HG03457 (cell line): ENCODE measurements around the gene AP1AR.
"Not testable (repeated sequence)": the region's sequence is repeated elsewhere in the genome, so short reads cannot be mapped to it uniquely, and the experiment has no call there.

Experiments
- ATAC-seq: cut with Tn5 transposase; IDR thresholded peaks from one replicate; pipeline ENCODE4 v1.9.1; 2021; ENCODE audit warnings: moderate number of reproducible peaks; ENCODE audit not compliant: unreplicated experiment

The AP1AR gene

DNA sequence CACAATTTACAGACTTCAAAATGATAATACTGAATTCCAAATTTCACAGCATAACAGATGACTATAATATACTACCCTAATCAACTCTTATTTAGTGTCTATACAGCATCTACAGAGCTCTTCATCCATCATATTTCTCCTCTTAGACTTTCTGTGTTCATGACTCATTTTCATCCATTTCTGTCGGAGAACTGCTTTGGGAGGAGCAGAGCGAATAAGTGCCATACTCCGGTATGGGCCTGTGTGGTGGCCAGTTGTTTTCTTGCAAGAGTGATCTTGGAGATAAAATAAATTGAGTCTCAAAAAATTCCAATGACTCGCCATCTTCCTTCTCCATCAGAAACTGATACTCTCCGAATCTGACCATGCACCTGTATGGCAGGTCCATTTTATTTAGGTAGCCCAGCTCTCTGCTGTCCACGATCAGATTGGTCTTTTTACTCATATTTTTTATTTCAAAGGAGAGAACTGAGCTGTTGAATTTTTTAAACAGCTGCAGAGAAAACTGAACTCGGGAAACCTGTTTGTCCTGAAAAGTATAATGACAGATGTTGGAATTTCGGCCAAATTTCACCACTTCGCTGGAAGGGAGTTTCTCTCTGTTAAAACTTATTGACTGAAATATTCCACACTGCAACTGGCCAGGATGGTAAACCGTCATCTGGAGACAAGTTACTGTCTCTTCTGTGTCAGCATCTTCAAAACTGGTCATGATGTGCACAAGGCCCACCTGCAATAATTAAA, 46.3 kb downstream of the AP1AR start:
- no peak for ATAC-seq

- peak; percentile 45 for ATAC-seq
Measured at GRCh38 chr4:112279025-112279881, 47.7 kb downstream of the AP1AR start.

- no peak for ATAC-seq
Measured at GRCh38 chr4:112279882-112280315, 48.3 kb downstream of the AP1AR start.

DNA sequence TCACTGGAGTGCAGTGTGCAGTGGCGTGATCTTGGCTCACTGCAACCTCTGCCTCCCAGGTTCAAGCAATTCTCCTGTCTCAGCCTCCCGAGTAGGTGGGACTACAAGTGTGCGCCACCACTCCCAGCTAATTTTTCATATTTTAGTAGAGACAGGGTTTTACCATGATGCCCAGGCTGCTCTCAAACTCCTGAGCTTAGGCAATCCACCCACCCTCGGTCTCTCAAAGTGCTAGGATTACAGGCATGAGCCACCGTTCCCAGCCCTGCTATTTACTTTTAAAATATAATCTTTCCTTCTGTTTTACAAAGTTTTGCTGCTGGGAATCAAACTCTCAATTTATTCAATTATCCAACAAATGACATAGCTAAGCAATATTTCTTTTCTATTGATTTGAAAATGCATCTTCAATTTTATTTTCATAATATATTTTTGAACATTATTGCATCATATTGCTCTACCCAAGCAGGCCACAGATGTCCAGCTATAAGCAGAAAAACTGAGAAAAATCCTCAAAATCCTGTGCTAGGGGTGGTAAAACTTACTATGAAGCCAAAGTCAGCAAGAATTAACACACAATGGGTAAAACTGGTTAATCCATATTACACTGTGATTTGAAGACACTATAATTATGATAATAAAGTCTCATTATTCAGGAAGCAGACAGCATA, 48.9 kb downstream of the AP1AR start:
- ATAC-seq, result no peak

DNA sequence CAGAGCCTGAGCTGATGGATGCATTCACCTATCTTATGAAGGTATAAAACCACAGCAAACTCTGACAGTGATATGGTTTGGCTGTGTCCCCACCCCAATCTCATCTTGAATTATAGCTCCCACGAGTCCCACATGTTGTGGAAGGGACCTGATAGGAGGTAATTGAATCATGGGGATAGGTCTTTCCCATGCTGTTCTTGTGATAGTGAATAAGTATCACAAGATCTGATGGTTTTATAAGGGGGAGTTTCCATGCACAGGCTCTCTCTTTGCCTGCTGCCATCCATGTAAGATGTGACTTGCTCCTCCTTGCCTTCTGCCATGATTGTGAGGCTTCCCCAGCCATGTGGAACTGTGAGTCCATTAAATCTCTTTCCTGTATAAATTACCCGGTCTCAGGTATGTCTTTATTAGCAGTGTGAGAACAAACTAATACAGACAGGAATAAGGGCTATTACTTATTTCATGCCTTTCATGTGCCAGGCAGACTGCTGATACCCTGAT, 50.4 kb downstream of the AP1AR start:
- ATAC-seq, result not testable (repeated sequence)

DNA sequence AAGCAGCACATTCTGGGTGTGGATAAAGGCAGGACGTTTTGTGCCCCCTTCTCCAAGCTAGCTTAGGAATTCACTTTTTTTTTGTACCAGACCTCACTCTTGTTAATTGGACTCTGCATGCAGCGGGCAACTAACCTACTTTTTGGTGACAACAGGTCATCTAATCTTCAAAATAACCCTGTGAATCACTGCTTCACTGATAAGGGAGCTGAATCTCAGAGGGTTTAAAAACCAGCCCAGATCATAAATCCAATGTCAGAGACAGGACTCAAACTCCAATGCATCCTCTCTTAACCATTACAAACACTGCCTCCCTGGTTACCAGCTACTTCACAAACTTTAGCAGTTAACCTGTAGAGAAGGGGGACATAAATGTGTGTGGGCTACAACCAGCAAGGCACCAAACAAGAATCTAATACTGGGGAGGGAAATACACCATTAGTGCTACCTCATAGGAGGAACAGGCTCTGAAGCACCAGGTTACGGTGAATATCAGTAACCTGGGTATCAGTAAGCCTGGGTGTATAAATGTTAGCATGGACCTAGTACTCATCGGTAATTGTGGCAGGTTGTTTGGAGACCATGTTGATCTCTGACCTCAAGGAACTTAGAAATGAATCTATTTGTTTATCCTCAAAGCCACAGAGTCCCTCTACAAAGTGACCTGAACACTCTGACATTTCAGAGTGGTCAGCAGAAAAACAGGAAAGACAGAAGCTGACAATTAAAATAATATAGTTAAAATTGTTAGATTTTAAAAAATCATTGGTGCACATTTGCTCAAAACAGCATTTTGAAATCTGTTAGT, 51.5 kb downstream of the AP1AR start:
- no peak for ATAC-seq

- no peak for ATAC-seq
Measured at GRCh38 chr4:112284166-112284565, 52.6 kb downstream of the AP1AR start.

GRCh38 chr4:112284662-112285411, 53.2 kb downstream of the AP1AR start:
- ATAC-seq, result no peak

GRCh38 chr4:112287258-112287989, 55.8 kb downstream of the AP1AR start:
- peak; percentile 19 for ATAC-seq

GRCh38 chr4:112288455-112288854, 56.9 kb downstream of the AP1AR start:
- peak; percentile 31 for ATAC-seq

DNA sequence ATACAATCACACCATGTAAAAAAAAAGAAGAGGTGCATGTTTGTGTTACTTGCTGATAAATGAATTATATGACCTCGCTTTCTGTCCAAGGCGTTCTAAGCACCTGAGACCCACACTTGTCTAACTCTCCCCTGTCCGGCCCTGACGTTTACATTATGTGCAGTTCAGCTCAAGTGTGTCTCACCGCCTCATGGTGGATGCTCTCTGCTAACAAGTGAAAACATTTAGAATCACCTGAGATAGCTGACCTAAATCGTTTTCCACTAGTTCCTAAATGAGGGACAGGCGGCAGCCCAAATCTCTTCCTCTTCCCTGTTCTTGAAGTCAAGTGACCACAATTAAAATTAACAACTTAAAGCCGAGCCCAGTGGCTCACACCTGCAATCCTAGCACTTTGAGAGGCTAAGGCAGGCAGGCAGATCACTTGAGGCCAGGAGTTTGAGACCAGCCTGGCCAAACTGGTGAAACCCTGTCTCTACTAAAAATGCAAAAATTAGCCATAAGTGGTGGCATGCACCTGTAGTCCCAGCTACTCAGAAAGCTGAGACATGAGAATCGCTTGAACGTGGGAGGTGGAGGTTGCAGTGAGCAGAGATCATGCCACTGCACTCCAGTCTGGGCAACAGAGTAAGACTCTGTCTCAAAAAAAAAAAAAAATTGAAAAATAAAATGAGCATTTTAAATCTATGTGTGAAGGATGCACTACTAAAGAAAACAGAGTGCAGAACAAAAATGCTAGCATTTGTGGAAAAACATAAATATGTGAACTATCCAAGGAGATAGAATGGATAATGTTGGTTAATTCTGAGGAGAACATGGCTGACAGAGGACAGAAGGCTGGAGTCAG, 58.0 kb downstream of the AP1AR start:
- ATAC-seq, result no peak

DNA sequence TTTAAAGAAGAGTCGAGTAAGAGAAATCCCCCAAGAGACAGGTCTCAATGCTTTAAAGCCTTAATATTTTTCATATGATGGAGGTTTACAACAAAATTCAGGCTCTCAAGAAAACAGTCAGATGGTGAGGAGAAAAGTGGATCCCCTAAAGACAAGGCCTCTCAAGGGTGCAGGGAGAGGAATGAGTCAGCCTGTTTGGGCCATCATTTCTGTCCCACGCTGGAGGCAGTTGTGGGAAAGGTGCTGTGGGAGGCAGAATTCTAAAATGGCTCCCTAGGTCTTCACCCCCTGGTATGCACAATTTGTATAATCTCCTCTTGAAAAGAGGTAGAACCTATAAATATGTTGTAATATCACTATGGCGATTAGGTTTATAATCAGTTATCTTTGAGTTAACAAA, 58.8 kb downstream of the AP1AR start:
- ATAC-seq, result no peak

DNA sequence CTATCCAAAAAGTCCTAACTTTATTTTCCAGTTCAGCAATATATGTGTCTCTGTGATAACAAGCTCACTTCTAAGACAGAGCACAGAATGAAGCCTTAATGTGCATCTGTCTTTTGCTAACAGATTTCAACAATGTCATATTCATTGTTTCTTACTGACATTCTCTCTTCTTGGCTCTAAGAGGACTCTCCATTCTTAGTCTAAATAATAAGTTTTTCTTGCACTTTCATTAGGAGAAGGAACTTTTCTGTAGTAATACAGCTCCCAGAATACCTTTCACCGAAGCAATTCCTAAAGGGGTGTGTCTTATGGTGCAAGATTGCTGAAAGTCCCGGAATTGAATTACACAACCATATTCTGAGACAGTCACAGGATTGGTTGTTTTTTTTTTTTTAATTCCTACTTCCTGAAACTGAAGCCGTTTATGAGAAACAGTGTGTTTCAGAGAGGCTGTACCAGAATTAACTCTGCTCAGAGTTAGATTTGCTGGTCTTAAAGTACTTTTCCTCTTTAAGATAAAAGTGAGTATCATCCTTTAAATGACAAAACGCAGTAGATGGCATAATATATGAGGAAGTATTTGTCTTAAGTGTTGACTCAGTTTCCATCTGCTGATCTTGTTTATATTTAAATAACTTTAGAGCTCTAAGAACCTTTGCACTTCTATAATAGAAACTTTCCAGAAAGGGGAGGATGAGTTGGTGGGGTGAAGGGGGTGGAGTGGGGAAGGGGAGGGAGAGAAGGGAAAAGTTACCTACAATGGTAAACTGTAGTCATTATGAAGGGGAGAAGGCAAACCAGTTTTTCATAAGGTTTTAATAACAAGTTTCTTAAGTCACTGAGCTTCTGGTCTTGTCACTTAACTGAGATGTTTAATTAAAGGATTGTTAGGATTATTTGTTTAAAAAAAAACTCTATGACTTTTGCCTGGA, 65.6 kb downstream of the AP1AR start, which contains the start of gene ALPK1:
Gene ALPK1, plus strand, starts transcription at position 421 of the 932 bp plus-strand sequence.
- ATAC-seq, result peak; percentile 65

DNA sequence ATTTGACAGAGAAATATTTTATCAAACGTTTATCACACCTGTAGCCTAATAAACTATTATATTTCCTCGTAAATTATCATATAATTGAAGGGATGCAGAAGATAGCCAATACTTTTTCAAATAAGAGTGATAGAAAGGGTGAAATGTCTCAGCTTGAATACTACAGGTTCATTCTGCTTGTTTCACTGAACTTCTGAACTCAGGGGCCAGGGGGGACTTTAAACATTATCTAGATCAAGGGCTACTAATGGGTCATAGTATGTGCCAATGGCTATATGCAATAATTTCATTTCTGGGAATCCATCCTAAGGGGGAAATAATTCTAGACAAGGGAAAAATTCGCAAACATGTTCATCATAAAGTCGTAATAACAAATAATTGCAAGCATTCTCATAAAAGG, 68.1 kb downstream of the AP1AR start:
- no peak for ATAC-seq

DNA sequence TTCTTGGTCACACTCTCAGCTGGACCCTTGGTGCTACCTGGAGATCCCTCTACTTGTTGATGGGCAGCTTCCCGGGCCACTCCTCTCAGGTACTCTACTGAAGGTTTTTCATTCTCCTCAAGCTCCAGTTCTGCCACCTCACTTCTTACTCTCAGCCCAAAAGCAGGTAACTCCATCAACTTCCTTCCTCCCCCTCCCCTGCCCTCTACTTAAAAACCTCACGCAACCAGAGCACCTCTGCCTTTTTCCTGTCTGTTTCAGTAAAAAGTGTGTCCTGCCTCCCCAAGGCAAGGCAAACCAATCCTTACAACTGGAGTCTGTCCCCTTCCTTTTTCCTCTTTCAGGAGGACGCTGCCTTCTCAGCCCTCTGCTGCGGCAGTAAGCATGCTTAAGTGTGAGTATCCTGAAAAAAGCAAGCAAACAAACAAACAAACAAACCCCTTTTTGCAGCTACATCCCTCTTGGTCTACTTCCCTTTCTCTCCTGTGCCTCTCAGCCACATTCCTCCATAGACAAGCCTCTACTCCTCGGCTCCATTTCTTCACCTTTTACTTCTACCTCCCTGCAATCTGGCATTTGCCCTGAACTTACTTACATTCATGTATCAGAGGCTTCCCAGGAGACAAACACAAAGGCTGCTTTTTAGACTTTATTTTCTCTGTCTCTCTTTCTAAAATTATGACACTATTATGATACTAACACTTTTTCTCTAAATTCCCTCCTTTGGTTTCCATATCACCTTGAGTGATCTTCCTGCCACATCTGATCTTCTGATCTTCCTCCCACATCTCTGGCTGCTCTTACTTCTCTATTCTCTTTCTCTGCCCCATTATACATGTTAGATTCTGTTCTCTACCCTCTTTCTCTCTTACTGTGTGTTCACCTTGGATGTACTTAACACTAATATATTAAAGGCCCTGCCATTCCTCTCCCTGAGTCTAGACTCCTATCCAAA, 71.0 kb downstream of the AP1AR start:
- ATAC-seq, result no peak

GRCh38 chr4:112305477-112305876, 73.9 kb downstream of the AP1AR start:
- ATAC-seq, result not testable (repeated sequence)
